COLO668 (cell line): Measurements from ENCODE around the gene LUC7L3.
"Not testable (repeated sequence)": the region's sequence is repeated elsewhere in the genome, so short reads cannot be mapped to it uniquely, and the experiment has no call there.

Source experiments
- DNase-seq: peaks from one replicate; lab custom pipeline; 2025; ENCODE audit not compliant: unreplicated experiment; lab: John Stamatoyannopoulos, UW

The LUC7L3 gene

GRCh38 chr17:50708050-50709000 lies 11.1 kb upstream of the LUC7L3 start:
- no peak for DNase-seq

DNA sequence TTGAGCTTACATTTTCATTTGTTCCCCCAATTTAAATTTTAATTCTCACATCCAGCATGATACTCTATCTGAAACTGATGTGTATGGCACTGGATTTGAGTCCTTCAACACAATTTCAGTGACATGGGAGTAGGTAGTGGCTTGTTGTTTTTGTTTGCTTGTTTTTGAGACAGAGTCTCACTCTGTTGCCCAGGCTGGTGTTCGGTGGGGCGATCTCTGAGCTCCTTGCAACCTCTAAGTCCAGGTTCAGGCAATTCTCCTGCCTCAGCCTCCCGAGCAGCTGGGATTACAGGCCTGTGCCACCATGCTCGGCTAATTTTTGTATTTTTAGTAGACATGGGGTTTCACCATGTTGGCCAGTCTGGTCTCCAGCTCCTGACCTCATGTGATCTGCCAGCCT lies 10.3 kb upstream of the LUC7L3 start:
- not testable (repeated sequence) for DNase-seq

DNA sequence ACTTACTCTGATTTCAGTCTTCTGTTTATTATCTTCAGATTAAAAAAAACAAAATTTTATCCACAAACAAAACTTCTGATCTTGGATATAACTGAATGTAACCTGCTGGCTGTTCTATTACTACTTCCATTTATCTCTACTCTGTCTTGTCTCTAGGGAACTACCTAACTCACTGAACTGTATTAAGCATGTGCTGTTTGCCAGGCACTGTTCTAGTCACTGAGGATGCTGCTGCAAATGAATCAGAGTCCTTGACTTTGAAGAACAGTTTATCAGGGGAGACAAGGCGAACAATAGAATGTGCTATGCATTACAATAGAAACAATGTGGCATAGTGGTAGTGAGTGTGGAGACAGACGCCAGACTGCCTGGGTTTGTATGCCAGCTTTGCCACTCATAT lies 9.4 kb upstream of the LUC7L3 start:
- no peak for DNase-seq

GRCh38 chr17:50710650-50711049 lies 8.8 kb upstream of the LUC7L3 start:
- DNase-seq = no peak

- DNase-seq = no peak
Observed at GRCh38 chr17:50712641-50713040, 6.8 kb upstream of the LUC7L3 start.

DNA sequence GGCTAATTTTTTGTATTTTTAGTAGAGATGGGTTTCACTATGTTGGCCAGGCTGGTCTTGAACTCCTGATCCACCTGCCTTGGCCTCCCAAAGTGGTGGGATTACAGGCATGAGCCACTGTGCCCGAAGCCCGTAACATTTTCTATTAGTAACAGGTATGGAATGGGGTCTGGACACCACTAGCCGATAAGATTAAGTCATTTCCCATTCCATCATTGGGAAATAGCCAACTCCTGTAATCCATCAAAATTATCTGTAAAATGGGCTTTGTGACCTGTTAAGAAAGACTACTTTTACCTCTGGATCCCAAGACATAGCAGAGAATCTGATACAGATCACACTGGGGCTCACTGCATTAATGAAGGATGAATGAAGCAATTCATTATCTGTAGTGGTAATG lies 3.9 kb upstream of the LUC7L3 start:
- no peak for DNase-seq

DNA sequence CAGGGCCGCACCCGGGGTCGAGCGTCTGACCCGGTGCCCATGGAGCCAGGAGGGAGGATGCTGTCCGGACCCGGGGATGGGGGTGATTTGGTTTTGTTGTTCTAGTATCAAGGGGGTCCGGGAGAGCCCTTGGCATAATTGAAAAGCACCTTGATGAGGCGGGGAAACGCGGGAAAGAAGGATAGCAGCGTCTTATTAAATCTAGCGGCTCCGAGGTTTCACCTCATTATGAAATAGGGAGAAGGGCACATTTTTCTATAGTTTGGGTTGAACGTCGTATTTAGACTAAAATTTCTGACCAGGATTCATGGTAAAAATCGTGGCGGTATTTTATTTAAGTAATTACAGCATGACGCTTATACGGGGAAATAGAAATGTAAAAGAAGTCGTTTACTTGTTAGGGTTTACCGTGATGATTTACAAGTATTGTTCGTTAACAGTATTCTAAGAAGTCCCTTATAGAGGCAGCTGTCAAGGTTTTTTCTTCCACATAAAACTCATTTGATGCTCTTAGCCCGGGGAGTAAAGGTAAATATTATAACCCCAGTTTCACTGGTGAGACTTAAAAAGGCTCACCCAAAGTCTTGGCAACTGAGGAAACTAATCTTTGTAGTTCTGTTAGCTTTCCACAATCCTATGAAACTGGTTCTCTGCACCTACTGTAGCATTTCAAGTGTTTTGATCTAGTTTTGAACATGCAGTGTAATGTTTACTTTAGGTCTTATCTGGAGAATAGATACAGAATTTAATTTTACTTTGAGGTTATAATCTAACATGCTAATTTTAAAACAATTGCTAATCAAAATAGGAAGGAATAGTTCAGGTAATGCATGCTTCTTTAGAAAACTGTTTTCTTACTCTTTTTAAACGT lies 756 bp downstream of the LUC7L3 start:
- no peak for DNase-seq

- DNase-seq = no peak
Observed at GRCh38 chr17:50721194-50722010, 2.0 kb downstream of the LUC7L3 start.

GRCh38 chr17:50722746-50723145 lies 3.3 kb downstream of the LUC7L3 start:
- DNase-seq = no peak

GRCh38 chr17:50724622-50725021 lies 5.2 kb downstream of the LUC7L3 start:
- not testable (repeated sequence) for DNase-seq

GRCh38 chr17:50725769-50726655 lies 6.6 kb downstream of the LUC7L3 start:
- DNase-seq = no peak

DNA sequence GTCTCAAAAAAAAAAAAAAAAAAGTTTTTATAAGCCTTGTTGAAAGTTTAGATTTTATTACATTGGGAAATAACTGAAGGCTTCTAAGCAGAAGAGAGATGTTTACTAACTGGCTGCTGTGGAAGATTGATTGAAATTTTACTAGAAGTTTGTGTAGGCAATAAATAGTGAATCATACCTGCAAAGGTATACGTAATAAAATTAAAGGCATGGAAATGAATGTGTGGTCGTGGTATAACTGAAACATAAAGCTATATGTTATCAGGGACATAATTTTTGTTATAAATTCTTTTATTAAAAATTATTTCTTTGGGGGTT lies 8.7 kb downstream of the LUC7L3 start:
- no peak for DNase-seq

GRCh38 chr17:50728881-50729765 lies 9.7 kb downstream of the LUC7L3 start:
- DNase-seq = no peak

- DNase-seq = no peak
Observed at GRCh38 chr17:50731575-50732460, 12.4 kb downstream of the LUC7L3 start.

DNA sequence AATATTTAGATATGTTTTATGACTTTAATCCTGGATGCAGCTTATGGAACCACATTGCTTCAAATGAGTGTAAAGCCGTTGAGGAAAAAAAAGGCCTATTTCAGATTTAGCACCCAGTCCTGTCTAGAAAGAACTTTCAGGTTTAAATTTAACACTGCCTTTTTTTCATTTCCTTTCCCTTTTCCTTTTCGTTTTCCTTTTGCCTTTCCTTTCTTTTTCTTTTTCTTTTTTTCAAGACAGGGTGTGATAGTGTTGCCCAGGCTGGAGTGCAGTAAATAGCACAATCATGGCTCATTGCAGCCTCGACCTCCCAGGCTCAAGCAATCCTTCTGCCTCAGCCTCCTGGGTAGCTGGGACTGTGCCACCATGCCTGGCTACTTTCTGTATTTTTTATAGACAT lies 15.9 kb downstream of the LUC7L3 start:
- no peak for DNase-seq

DNA sequence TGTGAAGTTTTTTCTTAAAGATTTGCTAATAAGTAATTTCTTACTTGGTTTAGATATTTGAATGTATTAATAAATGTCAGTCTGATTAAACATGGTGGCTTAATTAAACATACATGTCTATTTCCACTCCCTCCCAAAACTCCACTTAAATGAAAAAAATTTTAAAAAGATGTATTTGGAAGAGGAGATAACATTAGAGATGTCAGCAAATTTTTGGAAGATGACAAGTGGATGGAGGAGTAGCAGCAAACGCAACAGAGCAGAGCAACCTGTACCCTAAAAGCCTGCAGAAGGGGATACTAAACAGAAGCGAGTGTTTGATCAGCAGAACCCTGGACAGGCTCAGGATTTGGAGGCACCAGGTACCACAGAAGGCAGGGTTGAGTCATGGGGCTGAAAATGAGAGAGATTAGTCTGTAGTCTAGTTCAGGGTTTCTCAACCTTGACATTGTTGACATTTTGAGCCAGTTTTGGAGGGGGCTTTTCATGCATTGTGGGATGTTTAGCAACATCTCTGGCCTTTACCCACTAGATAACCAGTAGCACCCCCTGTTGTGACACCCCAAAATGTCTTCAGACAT lies 17.8 kb downstream of the LUC7L3 start:
- no peak for DNase-seq

DNA sequence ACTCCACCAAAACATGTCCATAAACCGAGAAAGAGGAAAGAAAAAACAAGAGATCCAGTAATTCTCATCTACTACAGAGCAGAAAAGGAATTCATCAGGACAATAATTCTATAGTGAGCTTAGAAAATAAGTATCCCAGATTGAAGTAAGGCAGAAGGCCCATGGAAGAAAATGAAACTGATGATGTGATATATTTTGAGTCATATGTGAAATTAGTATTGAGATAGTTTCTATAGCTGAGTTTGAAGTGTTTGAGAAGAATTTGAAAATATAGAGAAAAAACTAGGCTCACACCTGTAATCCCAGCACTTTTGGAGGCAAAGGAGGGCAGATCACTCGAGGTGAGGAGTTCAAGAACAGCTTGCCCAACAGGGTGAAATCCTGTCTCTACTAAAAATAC lies 19.7 kb downstream of the LUC7L3 start:
- DNase-seq = no peak

DNA sequence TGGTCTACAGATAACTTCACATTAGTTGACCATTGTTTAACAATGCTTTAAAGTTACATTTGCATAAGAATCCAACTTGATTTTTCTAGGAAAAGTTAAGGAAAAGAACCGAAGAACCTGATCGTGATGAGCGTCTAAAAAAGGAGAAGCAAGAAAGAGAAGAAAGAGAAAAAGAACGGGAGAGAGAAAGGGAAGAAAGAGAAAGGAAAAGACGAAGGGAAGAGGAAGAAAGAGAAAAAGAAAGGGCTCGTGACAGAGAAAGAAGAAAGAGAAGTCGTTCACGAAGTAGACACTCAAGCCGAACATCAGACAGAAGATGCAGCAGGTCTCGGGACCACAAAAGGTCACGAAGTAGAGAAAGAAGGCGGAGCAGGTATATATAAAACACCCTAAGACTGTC lies 26.2 kb downstream of the LUC7L3 start:
- no peak for DNase-seq
